OCI-LY3 (cell line): ENCODE data around the gene MGAT4B.

Experiments
- H2AFZ ChIP-seq: fragments of 200-600, 300-600 bp; shearing (Covaris generic); 2 replicates; pipeline ENCODE4 v1.6.0; 2014; ENCODE audit warnings: antibody characterized with exemption, low read depth, low read length
- H3K27ac ChIP-seq: fragments of 200-600, 300-600 bp; sonication (generic); 2 replicates; pipeline ENCODE4 v1.5.1; 2014; ENCODE audit warnings: mild to moderate bottlenecking, low read length, moderate library complexity, mixed read lengths
- H3K27me3 ChIP-seq: fragments of 200-600, 300-600 bp; sonication (generic); 2 replicates; pipeline ENCODE4 v1.6.1; 2014; ENCODE audit warnings: low read depth, low read length, mixed read lengths
- H3K36me3 ChIP-seq: fragments of 200-600, 300-600 bp; sonication (generic); replicated peaks from 2 replicates; pipeline ENCODE3; 2014; ENCODE audit warnings: low read depth, low read length, mixed read lengths
- H3K4me1 ChIP-seq: fragments of 300-600, 200-600 bp; sonication (generic); 2 replicates; pipeline ENCODE4 v1.6.1; 2014; ENCODE audit warnings: low read length, mixed read lengths
- H3K4me2 ChIP-seq: fragments of 200-600, 300-600 bp; sonication (generic); 2 replicates; pipeline ENCODE4 v1.6.1; 2014; ENCODE audit warnings: low read length, mixed read lengths
- H3K4me3 ChIP-seq: fragments of 300-600, 200-600 bp; sonication (generic); 2 replicates; pipeline ENCODE4 v1.5.1; 2014; ENCODE audit warnings: antibody characterized with exemption, mild to moderate bottlenecking, low read length, moderate library complexity
- H3K79me2 ChIP-seq: fragments of 300-600, 200-600 bp; shearing (Covaris generic); 2 replicates; pipeline ENCODE4 v1.6.1; 2014; ENCODE audit warnings: mild to moderate bottlenecking, low read length, mixed read lengths
- H3K9ac ChIP-seq: fragments of 300-600, 200-600 bp; shearing (Covaris generic); 2 replicates; pipeline ENCODE4 v1.6.0; 2014; ENCODE audit warnings: mild to moderate bottlenecking, low read length, moderate library complexity
- H3K9me3 ChIP-seq: fragments of 200-600, 300-600 bp; shearing (Covaris generic); 2 replicates; pipeline ENCODE4 v1.6.1; 2014; ENCODE audit warnings: low read length, mixed read lengths; ENCODE audit not compliant: insufficient read depth
- H4K20me1 ChIP-seq: fragments of 200-600, 300-600 bp; sonication (generic); 2 replicates; pipeline ENCODE4 v1.6.1; 2016; ENCODE audit warnings: low read length, mixed read lengths; ENCODE audit not compliant: insufficient read depth
- CTCF ChIP-seq: fragments of 200-600, 300-600 bp; sonication (generic); IDR thresholded peaks from 2 replicates; pipeline ENCODE4 v1.5.1; 2014; ENCODE audit warnings: antibody characterized with exemption, low read length, low read depth
- EZH2phosphoT487 ChIP-seq: fragments of 200-600 bp; shearing (Covaris generic); IDR thresholded peaks from 2 replicates; pipeline ENCODE4 v1.6.1; 2018; ENCODE audit warnings: antibody characterized with exemption, mixed run types, low read depth

MGAT4B gene

GRCh38 chr5:179797741-179798140 is 8.9 kb downstream of the MGAT4B start:
- no peaks in the 10 kb centered on the region for H3K27me3 ChIP-seq
- no peaks in the 10 kb centered on the region for H3K9me3 ChIP-seq
- no peaks in the 10 kb centered on the region for H3K79me2 ChIP-seq
- H3K36me3 ChIP-seq: peaks cover 21% of the 10 kb centered on the region
- H2AFZ ChIP-seq: no peak overlapping the region
- H3K4me1 ChIP-seq: peaks cover 14% of the 10 kb centered on the region
- H3K27ac ChIP-seq: no peak overlapping the region
- H3K4me2 ChIP-seq: no peak overlapping the region
- H4K20me1 ChIP-seq: no peaks in the 10 kb centered on the region
- H3K4me3 ChIP-seq: no peak overlapping the region
- TF ChIP-seq CTCF (no peak), EZH2phosphoT487 (no peak)
- H3K9ac ChIP-seq: no peak overlapping the region

GRCh38 chr5:179796877-179797608 is 9.6 kb downstream of the MGAT4B start:
- H3K27ac ChIP-seq: no peak overlapping the region
- H2AFZ ChIP-seq: no peak overlapping the region
- peak overlapping the region; percentile 76; the same call in 1 of the 2 replicates for H3K9ac ChIP-seq
- peak overlapping the region; percentile 90 for H3K4me3 ChIP-seq
- H4K20me1 ChIP-seq: no peaks in the 10 kb centered on the region
- no peaks in the 10 kb centered on the region for H3K9me3 ChIP-seq
- TF ChIP-seq CTCF: no peak
- no peak for TF ChIP-seq EZH2phosphoT487
- H3K27me3 ChIP-seq: no peaks in the 10 kb centered on the region
- H3K4me1 ChIP-seq: peaks cover 14% of the 10 kb centered on the region
- peak overlapping the region; percentile 83 for H3K4me2 ChIP-seq
- H3K79me2 ChIP-seq: no peaks in the 10 kb centered on the region
- H3K36me3 ChIP-seq: peaks cover 21% of the 10 kb centered on the region

- TF ChIP-seq CTCF: peak; percentile 66
- TF ChIP-seq EZH2phosphoT487: no peak
- Histone ChIP-seq H3K9me3 (no peaks in the 10 kb centered on the region), H3K4me1 (peaks cover 14% of the 10 kb centered on the region), H4K20me1 (no peaks in the 10 kb centered on the region), H3K79me2 (no peaks in the 10 kb centered on the region), H3K4me3 (peak overlapping the region; percentile 90), H2AFZ (no peak overlapping the region; the same call in 1 of the 2 replicates), H3K36me3 (peaks cover 21% of the 10 kb centered on the region), H3K9ac (peak overlapping the region; percentile 76), H3K27me3 (no peaks in the 10 kb centered on the region), H3K27ac (peak overlapping the region; percentile 49), H3K4me2 (peak overlapping the region; percentile 83)
Measured at GRCh38 chr5:179795863-179796833, 10.5 kb downstream of the MGAT4B start.
